ENCODE data around the gene C11orf52.
A peak's percentile ranks its signal among the peaks of the same experiment; 100 is the strongest.
"Not testable (repeated sequence)": the region's sequence is repeated elsewhere in the genome, so short reads cannot be mapped to it uniquely, and the experiment has no call there.

C11orf52 gene

GRCh38 chr11:111913031-111913861 lies 5.5 kb upstream of the C11orf52 start:
- DNase-seq, result no peak

GRCh38 chr11:111913997-111914396 lies 4.7 kb upstream of the C11orf52 start:
- no peak for DNase-seq

- DNase-seq, result no peak
Observed at GRCh38 chr11:111916768-111917167, 1.9 kb upstream of the C11orf52 start.

- no peak for DNase-seq
Observed at GRCh38 chr11:111917312-111917711, 1.4 kb upstream of the C11orf52 start.

GRCh38 chr11:111917788-111918187 lies 925 bp upstream of the C11orf52 start:
- no peak for DNase-seq

- DNase-seq, result no peak
Observed at GRCh38 chr11:111920908-111921307, 2.2 kb downstream of the C11orf52 start.

GRCh38 chr11:111921541-111922230 lies 3.0 kb downstream of the C11orf52 start:
- no peak for DNase-seq

GRCh38 chr11:111922803-111923202 lies 4.1 kb downstream of the C11orf52 start:
- DNase-seq, result no peak

- DNase-seq, result no peak
Observed at GRCh38 chr11:111923351-111923788, 4.7 kb downstream of the C11orf52 start.

GRCh38 chr11:111923951-111924350 lies 5.2 kb downstream of the C11orf52 start:
- DNase-seq, result no peak

GRCh38 chr11:111925953-111926352 lies 7.2 kb downstream of the C11orf52 start:
- DNase-seq, result no peak

GRCh38 chr11:111926505-111927391 lies 8.0 kb downstream of the C11orf52 start:
- DNase-seq, result peak; percentile 94

GRCh38 chr11:111930472-111930871 lies 11.8 kb downstream of the C11orf52 start:
- DNase-seq, result no peak

GRCh38 chr11:111932611-111932950 lies 13.9 kb downstream of the C11orf52 start:
- DNase-seq, result no peak

- DNase-seq, result not testable (repeated sequence)
Observed at GRCh38 chr11:111933176-111933575, 14.5 kb downstream of the C11orf52 start.

GRCh38 chr11:111933872-111934271 lies 15.2 kb downstream of the C11orf52 start:
- no peak for DNase-seq

GRCh38 chr11:111934306-111934705 lies 15.6 kb downstream of the C11orf52 start:
- DNase-seq, result no peak

- DNase-seq, result no peak
Observed at GRCh38 chr11:111935317-111936039, 16.8 kb downstream of the C11orf52 start.

- no peak for DNase-seq
Observed at GRCh38 chr11:111936040-111936540, 17.4 kb downstream of the C11orf52 start.

- DNase-seq, result no peak
Observed at GRCh38 chr11:111937461-111937769, 18.7 kb downstream of the C11orf52 start.

GRCh38 chr11:111937844-111938243 lies 19.1 kb downstream of the C11orf52 start:
- DNase-seq, result no peak

GRCh38 chr11:111938687-111939160 lies 20.0 kb downstream of the C11orf52 start:
- DNase-seq, result no peak
